DMS153 treated with DMSO at 0.1 percent for 48 hours (cell line): ENCODE results near the gene HEXD.
A peak's percentile ranks its signal among the peaks of the same experiment; 100 is the strongest.
"Not testable (repeated sequence)": the region's sequence is repeated elsewhere in the genome, so short reads cannot be mapped to it uniquely, and the experiment has no call there.

Source experiments
- DNase-seq: peaks from one replicate; lab custom pipeline; 2025; ENCODE audit not compliant: unreplicated experiment; lab: John Stamatoyannopoulos, UW

Gene HEXD

GRCh38 chr17:82382220-82382932 is 35.8 kb upstream of the HEXD start:
- DNase-seq = not testable (repeated sequence)

GRCh38 chr17:82382933-82383255 is 35.3 kb upstream of the HEXD start:
- DNase-seq = no peak

GRCh38 chr17:82383411-82383810 is 34.7 kb upstream of the HEXD start:
- DNase-seq = peak; percentile 31

- no peak for DNase-seq
Observed at GRCh38 chr17:82384051-82384729, 34.0 kb upstream of the HEXD start.

- peak; percentile 75 for DNase-seq
Observed at GRCh38 chr17:82384730-82385481, 33.2 kb upstream of the HEXD start.

- DNase-seq = no peak
Observed at GRCh38 chr17:82385559-82386254, 32.4 kb upstream of the HEXD start.

GRCh38 chr17:82386255-82386831 is 31.8 kb upstream of the HEXD start:
- DNase-seq = no peak

GRCh38 chr17:82386881-82387704 is 31.1 kb upstream of the HEXD start:
- no peak for DNase-seq

- DNase-seq = no peak
Observed at GRCh38 chr17:82387705-82388106, 30.4 kb upstream of the HEXD start.

- no peak for DNase-seq
Observed at GRCh38 chr17:82388223-82388921, 29.8 kb upstream of the HEXD start.

GRCh38 chr17:82388922-82389283 is 29.2 kb upstream of the HEXD start:
- no peak for DNase-seq

GRCh38 chr17:82389379-82389778 is 28.8 kb upstream of the HEXD start:
- no peak for DNase-seq

- no peak for DNase-seq
Observed at GRCh38 chr17:82390015-82390859, 27.9 kb upstream of the HEXD start.

- DNase-seq = no peak
Observed at GRCh38 chr17:82390860-82391435, 27.2 kb upstream of the HEXD start.

GRCh38 chr17:82391496-82392066 is 26.6 kb upstream of the HEXD start:
- no peak for DNase-seq

GRCh38 chr17:82392209-82392920 is 25.8 kb upstream of the HEXD start:
- DNase-seq = no peak

- DNase-seq = no peak
Observed at GRCh38 chr17:82392941-82393340, 25.2 kb upstream of the HEXD start.

- DNase-seq = no peak
Observed at GRCh38 chr17:82394278-82394677, 23.9 kb upstream of the HEXD start.
